GM18867 (cell line): Measurements from ENCODE around the gene GPR35.

Experiments
- ATAC-seq: cut with Tn5 transposase; IDR thresholded peaks from one replicate; pipeline ENCODE4 v1.9.1; 2021; ENCODE audit warnings: mild to moderate bottlenecking, moderate library complexity; ENCODE audit not compliant: unreplicated experiment

Gene GPR35, protein sequence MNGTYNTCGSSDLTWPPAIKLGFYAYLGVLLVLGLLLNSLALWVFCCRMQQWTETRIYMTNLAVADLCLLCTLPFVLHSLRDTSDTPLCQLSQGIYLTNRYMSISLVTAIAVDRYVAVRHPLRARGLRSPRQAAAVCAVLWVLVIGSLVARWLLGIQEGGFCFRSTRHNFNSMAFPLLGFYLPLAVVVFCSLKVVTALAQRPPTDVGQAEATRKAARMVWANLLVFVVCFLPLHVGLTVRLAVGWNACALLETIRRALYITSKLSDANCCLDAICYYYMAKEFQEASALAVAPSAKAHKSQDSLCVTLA

DNA sequence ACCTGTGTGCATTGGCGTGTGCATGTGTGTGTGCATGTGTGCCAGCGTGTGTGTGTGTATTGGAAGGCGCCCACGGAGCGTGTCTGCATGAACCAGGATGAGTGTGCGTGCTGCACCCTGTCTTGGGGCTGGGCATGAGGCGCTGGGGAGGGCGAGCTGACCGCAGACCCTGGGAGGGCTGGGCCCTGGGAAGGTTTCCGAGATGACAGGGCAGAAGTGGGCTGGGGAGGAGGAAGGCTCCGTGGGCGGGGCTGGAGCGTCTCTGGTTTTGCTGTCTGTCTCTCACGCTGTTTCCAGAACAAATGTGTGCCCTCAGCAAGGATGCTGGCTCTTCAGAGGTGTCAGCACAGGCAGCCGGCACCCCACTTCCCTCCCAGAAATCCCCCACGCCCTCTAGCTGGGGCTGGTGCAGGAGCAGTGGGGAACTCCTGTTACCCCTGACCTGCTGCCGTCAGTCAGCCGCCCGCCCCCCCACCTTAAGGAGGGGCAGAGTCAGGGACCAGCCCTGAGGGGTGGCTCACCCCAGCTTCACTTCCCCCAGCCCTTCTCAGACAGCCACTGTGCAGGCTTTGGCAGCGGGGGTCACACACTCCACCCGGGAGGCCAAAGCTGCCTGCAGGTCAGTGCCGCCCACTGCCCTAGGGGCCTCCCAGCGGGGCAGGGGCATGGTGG lies at the start of gene GPR35:
Gene GPR35 (plus strand): TSS at position 531 of the 672 bp plus-strand sequence. CDS start 4,473 bp downstream, outside the sequence.
- ATAC-seq = no peak

DNA sequence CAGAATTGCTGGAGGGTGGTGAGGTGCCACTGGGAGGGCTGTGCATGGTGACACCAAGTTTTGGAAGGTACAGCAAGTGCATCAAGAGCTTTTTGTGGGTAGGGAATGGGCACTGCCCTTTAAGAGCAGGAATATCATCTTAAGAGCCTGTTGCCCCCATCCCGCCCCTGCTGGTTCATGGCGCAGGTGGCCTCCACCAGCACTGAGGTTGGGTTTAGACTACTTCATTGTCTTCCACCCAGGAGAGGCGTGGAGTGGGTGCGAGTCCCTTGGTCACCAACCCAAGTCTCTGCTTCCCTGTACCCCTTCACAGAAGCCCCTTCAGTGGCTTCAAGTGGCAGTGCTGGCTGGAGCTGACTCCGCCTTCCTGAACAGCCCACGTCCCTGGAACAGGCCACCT lies 49.2 kb upstream of the GPR35 start:
- no peak for ATAC-seq

DNA sequence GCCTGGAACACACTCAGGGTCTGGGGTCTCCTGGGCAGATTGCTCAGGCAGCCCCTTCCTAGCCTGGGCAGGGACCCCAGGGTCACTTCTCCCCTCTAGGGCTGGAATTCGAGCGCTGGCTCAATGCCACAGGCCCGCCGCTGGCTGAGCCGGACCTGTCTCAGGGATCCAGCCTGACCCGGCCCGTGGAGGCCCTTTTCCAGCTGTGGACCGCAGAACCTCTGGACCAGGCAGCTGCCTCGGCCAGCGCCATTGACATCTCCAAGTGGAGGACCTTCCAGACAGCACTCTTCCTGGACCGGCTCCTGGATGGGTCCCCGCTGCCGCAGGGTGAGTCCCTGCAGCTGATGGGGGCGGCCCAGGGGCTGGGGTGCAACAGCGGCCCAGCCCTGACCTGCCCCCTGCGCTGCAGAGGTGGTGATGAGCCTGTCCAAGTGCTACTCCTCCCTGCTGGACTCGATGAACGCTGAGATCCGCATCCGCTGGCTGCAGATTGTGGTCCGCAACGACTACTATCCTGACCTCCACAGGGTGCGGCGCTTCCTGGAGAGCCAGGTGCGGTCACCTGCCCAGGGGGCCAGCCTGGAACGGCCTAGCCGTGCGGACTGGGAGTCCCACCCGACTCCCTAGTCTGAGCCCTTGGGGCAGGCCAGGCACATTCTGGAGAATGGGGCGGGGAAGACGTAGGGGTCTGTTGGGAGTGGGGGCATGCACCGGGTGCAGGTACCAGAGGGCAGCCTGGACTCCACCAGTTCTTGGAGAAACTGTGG lies 48.7 kb upstream of the GPR35 start:
- ATAC-seq = no peak

DNA sequence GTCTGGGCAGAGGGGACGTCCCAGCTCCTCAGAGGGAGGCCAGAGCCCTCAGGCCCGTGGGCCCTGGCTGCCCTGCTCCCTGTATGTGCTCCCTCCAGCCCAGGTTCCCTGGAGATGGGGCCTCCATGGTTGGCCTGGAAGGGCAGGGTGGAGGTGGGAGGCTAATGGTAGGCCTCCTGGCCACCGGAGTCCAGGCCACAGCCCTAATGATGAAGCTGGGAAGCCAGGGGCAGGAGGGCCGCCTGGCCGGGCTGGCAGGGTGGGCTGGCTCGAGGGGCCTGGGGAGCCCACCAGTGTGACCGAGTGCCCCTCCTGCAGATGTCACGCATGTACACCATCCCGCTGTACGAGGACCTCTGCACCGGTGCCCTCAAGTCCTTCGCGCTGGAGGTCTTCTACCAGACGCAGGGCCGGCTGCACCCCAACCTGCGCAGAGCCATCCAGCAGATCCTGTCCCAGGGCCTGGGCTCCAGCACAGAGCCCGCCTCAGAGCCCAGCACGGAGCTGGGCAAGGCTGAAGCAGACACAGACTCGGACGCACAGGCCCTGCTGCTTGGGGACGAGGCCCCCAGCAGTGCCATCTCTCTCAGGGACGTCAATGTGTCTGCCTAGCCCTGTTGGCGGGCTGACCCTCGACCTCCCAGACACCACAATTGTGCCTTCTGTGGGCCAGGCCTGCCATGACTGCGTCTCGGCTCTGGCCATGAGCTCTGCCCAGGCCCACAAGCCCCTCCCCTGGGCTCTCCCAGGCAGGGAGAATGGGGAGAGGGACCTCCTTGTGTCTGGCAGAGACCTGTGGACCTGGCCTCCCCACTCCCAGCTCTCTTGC lies 47.8 kb upstream of the GPR35 start:
- ATAC-seq = no peak

DNA sequence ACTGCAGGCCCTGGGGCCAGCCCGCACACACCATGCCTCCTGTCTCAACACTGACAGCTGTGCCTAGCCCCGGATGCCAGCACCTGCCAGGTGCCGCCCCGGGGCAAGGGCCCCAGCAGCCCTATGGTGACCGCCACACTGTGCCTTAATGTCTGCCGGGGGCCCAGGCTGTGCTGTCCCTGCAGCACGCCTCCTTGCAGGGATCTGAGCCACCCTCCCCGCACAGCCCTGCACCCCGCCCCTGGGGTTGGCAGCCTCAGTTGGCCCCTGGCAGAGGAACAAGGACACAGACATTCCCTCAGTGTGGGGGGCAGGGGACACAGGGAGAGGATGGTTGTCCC lies 47.2 kb upstream of the GPR35 start:
- ATAC-seq = no peak

DNA sequence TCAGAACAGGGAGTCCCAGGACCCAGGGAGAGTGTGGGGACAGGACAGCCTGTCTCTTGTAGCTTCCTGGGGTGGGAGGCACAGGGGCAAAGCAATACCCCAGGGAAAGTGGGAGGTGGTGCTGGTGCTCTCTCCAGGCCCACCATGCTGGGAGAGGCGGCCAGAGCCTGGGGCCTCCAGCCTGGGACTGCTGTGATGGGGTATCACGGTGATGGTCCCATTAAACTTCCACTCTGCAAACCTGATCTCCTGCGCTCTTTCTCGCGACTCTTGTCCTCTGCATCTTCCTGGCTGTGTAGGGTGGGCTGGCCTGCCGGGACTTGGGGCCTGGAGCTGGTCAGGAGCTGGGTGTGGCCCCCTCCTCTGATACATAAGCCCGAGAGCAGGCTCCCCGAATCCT lies 46.8 kb upstream of the GPR35 start:
- ATAC-seq = no peak

DNA sequence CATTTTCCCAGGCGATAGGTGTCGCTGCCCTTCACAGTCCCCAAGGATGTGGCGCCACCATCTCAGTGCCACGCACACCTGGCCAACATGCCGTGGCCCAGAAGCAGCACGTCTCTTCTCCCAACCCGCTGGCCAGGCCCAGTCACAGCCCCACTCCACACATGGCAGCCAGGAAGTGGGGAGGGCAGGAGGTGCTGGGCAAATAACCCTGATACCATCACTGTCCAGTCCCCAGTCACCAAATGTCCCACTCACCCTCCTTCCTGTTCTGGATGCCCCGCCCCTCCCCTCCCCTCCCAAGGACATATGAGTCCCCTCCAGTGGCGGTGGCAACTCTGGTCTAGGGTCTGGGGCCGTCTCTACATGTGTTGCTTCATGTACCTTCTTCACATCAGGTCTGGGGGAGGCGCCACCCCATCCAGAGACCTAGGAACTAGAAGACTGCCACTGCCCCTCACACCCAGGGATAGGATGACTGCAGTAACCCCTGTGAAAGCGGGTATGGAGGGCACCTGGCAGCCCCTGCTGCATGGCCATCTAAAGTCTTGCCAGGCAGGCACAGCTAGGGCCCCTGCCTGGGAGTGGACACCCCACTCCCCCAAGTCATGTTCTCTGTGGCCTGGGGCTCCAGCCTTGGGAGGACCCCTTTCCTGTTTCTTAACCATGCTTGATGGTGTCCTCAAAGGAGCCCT lies 46.1 kb upstream of the GPR35 start:
- ATAC-seq = no peak

DNA sequence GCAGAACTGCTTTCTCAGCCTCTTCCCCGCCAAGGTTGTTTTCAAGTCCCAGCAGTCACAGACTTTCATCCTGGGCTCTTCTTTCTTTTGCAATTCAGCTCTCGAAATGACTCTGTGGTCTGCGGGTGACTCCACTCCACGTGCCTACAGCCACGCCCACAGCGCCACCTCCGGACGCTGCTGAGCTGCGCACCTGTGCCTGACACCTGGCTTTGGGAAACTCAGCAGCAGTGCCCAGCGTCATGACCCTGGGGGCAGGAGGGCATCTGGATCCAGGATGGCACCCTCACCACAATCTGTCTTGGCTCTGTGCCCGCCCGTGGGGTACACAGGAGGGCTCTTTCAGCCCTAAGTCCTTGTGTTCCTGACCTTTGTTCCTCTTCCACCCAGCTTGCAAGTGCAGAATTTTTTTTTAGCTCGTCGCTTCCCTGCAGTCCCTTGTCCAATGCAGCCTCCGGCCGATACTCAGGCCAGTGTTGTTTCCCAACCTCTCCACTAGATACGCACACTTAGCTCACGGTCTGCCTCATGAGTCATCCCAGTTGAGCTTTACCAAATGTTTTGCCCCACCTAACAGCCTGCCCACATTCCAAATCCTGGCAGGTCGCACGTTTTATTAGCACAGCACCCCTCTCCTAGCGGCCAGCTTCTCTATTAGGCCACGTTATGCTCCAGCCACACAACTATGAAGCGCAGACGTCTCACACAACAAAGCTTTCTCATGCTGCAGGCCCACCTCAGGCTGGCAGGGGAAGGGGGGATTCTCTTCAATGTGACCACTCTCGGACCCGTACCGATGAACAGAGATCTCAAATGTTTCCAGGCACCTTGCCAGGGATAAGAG lies 45.3 kb upstream of the GPR35 start:
- ATAC-seq = peak; percentile 47

DNA sequence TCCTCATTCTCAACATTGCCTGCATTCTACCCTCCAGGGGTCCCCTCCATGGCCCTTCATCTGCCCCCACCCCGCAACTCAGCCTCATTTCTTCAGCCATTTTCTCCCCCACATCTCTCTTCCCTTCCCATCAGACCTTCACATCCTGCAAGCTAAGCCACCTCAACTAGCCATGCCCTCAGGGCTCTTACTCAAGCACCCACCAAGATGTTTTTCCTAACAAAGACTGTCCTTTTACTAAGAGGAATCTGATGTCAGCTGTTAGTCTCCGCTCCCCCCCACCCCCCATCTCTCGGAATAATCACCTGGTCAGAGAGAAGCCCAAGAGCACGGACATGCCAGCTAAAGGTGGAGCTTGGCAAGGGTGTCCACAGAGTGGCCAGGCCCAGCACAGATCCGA lies 43.5 kb upstream of the GPR35 start:
- ATAC-seq = no peak

DNA sequence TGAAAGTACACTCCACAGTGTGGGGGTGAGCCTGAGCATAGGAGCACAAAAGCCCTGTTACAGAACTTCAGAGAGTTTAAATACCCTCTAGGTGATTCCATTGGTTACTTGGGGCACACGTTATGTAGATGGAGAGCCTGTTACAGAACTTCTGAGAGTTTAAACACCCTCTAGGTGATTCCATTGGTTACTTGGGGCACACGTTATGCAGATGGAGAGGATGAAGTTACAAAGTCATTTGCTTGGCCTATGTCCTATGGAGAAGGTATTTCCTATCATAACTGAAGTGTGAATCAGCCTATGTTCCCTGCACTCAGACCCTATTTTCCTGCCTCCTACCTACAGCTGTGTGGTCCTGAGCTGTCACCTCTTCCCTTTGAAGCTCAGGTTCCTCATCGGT lies 42.5 kb upstream of the GPR35 start:
- ATAC-seq = no peak

DNA sequence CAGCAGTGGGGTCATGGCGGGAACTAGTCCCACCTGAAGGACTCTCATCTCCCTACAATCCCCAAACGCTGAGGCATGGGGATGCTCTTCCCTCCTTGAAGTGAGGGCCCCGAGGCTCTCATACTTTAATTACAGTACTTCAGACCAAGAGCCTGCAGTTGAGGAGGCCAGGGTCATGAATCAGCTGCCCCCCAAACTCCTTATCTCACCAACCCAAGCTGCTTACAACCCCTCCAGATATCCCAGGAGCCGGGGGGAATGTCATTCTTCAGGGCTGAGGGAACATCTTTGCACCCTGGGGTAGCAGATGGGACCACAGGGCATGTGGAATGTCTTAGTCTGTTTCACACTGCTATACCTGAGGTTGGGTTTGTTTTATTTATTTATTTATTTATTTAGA lies 41.5 kb upstream of the GPR35 start:
- no peak for ATAC-seq

DNA sequence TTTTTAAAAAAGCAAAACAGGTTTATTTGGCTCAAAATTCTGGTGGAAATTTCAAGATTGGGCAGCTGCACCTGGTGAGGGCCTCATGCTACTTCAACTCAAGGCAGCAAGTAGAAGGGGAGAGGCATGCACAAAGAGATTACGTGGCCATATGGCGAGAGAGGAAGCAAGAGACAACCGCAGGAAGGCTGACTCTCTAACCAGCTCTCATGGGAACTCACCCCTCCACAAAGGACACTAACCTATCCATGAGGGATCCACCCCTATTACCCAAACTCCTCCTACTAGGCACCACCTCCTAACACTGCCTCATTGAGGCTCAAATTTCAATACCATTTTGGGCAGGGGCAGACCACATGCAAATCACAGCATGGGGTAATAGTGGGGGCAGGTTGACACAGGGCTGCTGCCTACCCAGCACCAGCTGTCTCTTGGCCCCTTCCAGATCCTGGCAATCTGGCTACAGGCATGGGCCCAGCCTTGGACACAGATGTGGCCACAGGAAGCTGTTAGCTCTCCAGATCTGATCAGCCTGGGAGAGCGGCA lies 40.7 kb upstream of the GPR35 start:
- ATAC-seq = peak; percentile 61

DNA sequence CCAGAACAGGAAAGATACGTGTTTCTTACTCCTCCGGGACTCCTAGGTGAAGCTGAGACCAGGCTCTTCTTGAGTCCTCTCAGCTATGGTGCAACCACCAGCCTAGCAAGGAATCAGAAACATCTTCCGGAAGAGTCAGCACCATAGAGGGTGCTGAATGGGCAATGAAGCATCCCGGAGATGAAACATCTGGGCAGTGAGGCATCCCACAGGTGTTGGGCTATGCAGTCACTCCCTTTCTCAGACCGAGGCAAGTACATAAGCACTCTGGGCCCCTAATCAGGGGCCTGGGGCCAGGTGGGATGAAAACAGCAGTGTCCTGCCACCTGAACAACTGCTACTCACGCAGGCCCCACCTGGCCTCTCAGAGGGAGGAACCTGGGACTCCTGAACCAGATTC lies 40.2 kb upstream of the GPR35 start:
- ATAC-seq = peak; percentile 25

DNA sequence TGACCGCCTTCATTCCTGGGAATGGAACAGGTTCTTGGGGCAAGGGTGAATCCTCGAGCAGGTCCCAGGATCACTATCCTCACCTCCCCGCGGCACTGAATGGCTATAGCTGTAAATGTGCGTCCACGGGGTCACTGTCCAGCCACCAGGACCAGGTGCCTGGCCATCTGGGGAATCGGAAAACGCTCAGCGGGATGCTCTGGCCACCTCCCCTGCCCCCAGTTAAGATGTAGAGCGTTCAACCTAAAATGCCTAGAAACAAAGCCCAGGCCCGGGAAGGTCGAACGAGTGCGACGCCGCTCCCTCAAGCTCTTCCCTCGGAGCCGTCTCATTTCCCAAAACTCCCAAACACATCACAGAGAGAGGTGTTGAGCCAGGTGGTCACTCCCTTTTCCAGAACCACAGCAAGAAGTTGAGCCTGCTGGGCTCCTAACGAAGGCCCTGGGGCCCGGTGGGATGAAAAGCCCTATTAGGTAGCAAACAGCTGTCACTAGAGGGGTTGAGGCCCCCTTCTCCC lies 39.5 kb upstream of the GPR35 start:
- no peak for ATAC-seq

DNA sequence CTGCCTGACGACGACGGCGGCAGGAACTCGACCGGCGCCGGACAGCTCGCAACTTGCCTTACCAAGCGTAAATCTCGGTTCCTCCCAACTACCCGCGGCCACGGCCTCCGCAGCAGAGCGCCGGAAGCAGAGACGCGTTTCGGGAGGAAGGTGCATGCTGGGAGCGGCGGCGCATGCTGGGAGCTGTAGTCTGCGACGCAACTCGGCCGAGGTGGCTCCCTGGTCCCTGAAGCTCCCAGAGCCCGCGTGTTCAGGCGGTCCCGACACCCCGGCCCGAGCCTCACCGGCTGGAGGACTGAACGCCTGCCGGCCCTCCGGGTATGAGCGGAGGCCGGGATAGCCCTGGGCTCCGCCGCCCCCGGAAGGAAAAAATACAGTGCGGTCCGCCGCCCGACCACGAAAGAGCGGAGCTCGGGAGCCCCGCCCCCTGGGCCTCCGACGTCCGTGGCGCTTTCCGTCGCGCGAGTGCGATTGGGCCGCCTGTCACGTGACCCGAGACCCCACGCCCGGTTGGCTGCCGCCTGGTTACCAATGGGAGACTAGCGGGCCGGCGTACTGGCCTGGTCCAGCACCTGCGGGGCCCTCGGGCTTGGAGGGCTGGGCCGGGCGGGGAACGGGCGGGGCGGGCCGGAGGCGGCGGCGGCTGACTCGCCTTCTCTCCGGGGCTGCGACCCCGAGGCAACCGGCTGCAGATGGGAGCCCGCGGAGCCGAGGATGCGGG lies 38.9 kb upstream of the GPR35 start, which contains the start of gene CAPN10:
Gene CAPN10 (plus strand): TSS at position 537 of the 721 bp plus-strand sequence. CDS start 178 bp downstream, at position 715.
- ATAC-seq = peak; percentile 58

DNA sequence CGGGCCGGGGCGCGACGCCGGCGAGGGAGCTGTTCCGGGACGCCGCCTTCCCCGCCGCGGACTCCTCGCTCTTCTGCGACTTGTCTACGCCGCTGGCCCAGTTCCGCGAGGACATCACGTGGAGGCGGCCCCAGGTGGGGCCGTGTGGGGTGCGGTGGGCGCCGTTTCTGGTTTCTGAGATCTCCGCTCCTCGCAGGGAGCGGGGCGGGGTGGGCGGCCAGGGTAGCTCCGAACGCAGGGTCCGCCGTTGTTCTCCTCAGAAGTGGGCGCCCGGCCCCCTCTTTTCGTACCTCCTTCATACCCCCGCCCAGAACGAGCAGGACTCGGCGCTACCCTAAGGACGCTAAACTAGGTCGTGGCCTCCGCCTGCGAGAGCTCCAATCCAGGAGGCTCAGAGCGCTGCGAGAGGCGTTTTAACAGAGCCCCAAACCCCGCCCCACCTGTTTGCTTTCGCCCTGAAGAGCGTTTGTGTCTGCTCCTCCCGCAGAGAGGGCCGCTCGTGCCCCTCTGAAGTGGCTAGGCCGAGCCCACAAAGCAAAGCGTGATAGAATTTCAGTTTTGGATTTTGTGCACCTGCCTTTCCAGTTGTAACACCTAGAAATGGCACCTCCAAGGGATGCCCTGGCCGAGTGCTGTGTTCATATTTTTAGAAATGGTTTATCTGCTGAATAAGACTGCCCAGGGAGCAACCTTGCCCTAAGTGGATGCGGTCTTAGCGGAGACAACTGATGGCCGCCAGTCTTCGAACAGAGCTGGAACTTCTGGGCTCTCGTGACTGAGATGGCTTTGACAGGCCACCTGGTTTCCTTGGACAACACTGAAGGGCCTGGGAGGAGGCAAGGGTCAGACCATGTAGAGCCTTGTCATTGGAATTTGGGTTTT lies 38.1 kb upstream of the GPR35 start:
- peak; percentile 2 for ATAC-seq

DNA sequence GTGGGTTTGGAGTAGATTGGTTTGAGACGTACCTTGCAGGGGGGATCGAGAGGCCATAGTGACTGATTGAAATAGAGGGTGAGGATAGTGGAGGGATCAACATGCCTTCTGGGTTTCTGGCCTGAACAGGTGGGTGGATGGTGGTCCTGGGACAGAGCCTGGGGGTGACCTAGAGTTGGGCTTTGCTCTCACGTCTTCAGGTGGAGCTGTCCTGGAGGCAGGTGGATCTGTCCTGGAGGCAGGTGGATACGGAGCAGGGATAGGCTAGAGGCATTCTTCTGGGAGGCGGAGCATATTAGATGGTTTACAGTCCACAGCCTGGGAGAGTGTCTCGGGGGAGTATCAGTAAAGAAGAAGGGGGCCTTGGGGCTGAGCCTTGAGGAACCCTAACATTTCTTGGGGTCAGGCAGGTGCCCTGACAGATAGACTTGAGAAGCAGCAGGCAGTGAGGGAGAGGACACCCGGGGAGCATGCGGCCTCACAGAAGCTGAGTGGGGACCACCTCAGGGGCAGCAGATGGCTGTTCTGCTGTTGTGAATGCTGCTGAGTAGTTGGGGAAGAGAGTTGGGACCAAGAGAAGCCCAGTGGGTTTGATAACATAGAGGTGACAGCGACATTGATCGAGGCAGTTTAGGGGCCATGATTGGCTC lies 37.1 kb upstream of the GPR35 start:
- no peak for ATAC-seq
